ENCODE results near the gene AKT1. TPM values are rescaled to one million over a fixed set of nuclear protein-coding genes. Genes with fewer than 3 reads are reported as not detected.

AKT1 gene
- total and polyA plus RNA-seq, 5 experiments from 2014 or later = 8.9 to 95.7 (median 33.4) TPM

GRCh38 chr14:104794099-104794498 lies 1.4 kb downstream of the AKT1 start:
- ATAC-seq (peak; percentile 26 to 43), DNase-seq (peak in 7 of 10 donors; percentile 13 to 47 (median 38))
- H3K9me3 Mint-ChIP-seq = no peaks in the 10 kb centered on the region
- peak overlapping the region; percentile 76 to 93 (median 89) for H3K4me3 Mint-ChIP-seq
- peaks cover 14 to 58% (median 50%) of the 10 kb centered on the region in 4 donors for H3K4me1 Mint-ChIP-seq
- H3K27ac Mint-ChIP-seq = peak overlapping the region; percentile 77 to 92 (median 87)
- POLR2A ChIA-PET = interaction anchor here (0.9 to 1.7 kb wide), 4 partner anchors 9 to 41 kb away, joined by 3 to 7 read pairs (median 5); partner anchors contain the start of gene SIVA1
- peaks cover 0 to 3% (median 0%) of the 10 kb centered on the region in 3 donors for H3K36me3 Mint-ChIP-seq
- H3K27me3 Mint-ChIP-seq = no peaks in the 10 kb centered on the region

GRCh38 chr14:104793703-104793959 lies 1.9 kb downstream of the AKT1 start:
- DNase-seq (no peak), ATAC-seq (no peak)
- Mint-ChIP-seq H3K9me3 (no peaks in the 10 kb centered on the region), H3K4me1 (peaks cover 14 to 53% (median 46%) of the 10 kb centered on the region in 4 donors), H3K4me3 (peak overlapping the region; percentile 76 to 93 (median 89)), H3K36me3 (peaks cover 0 to 3% (median 0%) of the 10 kb centered on the region in 3 donors), H3K27me3 (no peaks in the 10 kb centered on the region), H3K27ac (peak overlapping the region in 9 of 10 donors; percentile 10 to 92 (median 84))
- POLR2A ChIA-PET = interaction anchor here (1.7 kb wide), 1 partner anchor 32 kb away, joined by 7 read pairs; no protein-coding TSS in a partner anchor

GRCh38 chr14:104792945-104793702 lies 2.4 kb downstream of the AKT1 start:
- DNase-seq = no peak
- POLR2A ChIA-PET = interaction anchor here (1.7 kb wide), 1 partner anchor 33 kb away, joined by 7 read pairs; no protein-coding TSS in a partner anchor
- ATAC-seq = no peak
- H3K4me3 Mint-ChIP-seq = peak overlapping the region; percentile 76 to 93 (median 89)
- peaks cover 14 to 55% (median 48%) of the 10 kb centered on the region in 4 donors for H3K4me1 Mint-ChIP-seq
- no peaks in the 10 kb centered on the region for H3K9me3 Mint-ChIP-seq
- peaks cover 0 to 3% (median 0%) of the 10 kb centered on the region in 3 donors for H3K36me3 Mint-ChIP-seq
- no peaks in the 10 kb centered on the region for H3K27me3 Mint-ChIP-seq
- H3K27ac Mint-ChIP-seq = peak overlapping the region in 5 of 10 donors; percentile 10 to 92 (median 86)

- Mint-ChIP-seq H3K27me3 (no peaks in the 10 kb centered on the region), H3K36me3 (peaks cover 0 to 3% (median 0%) of the 10 kb centered on the region in 3 donors), H3K4me1 (peaks cover 15 to 56% (median 52%) of the 10 kb centered on the region in 4 donors), H3K27ac (peak overlapping the region in 1 of 10 donors; percentile 92), H3K4me3 (peak overlapping the region in 2 of 10 donors; percentile 41 to 83), H3K9me3 (no peaks in the 10 kb centered on the region)
- POLR2A ChIA-PET = interaction anchor here (0.6 to 1.2 kb wide), 2 partner anchors 8 to 17 kb away, joined by 3 read pairs; partner anchors contain the start of gene ZBTB42
- no peak for DNase-seq
- ATAC-seq = no peak
Measured at GRCh38 chr14:104792101-104792884, 3.3 kb downstream of the AKT1 start.

- Mint-ChIP-seq H3K27ac (peak overlapping the region in 3 of 10 donors; percentile 8 to 63 (median 43)), H3K36me3 (peaks cover 0 to 3% (median 0%) of the 10 kb centered on the region in 3 donors), H3K27me3 (no peaks in the 10 kb centered on the region), H3K4me3 (peak overlapping the region in 3 of 10 donors; percentile 27 to 59 (median 50)), H3K4me1 (peaks cover 17 to 55% (median 50%) of the 10 kb centered on the region in 4 donors), H3K9me3 (no peaks in the 10 kb centered on the region)
- DNase-seq = no peak
- no peak for ATAC-seq
- POLR2A ChIA-PET = interaction anchor here (0.6 to 1.2 kb wide), 2 partner anchors 9 to 16 kb away, joined by 3 read pairs; partner anchors contain the start of gene ZBTB42
Measured at GRCh38 chr14:104791425-104791824, 4.1 kb downstream of the AKT1 start.

GRCh38 chr14:104789752-104790743 lies 5.5 kb downstream of the AKT1 start:
- H3K4me1 Mint-ChIP-seq = peaks cover 16 to 59% (median 55%) of the 10 kb centered on the region in 4 donors
- H3K27ac Mint-ChIP-seq = peak overlapping the region in 2 of 10 donors; percentile 41 to 59
- H3K4me3 Mint-ChIP-seq = no peak overlapping the region
- ATAC-seq = no peak
- POLR2A ChIA-PET = no interaction called here
- DNase-seq = no peak
- H3K9me3 Mint-ChIP-seq = no peaks in the 10 kb centered on the region
- H3K36me3 Mint-ChIP-seq = peaks cover 0 to 3% (median 0%) of the 10 kb centered on the region in 3 donors
- no peaks in the 10 kb centered on the region for H3K27me3 Mint-ChIP-seq

- H3K36me3 Mint-ChIP-seq = peaks cover 0 to 3% (median 0%) of the 10 kb centered on the region in 3 donors
- H3K27ac Mint-ChIP-seq = peak overlapping the region in 2 of 10 donors; percentile 41 to 59
- no peaks in the 10 kb centered on the region for H3K9me3 Mint-ChIP-seq
- peak overlapping the region in 1 of 10 donors; percentile 34 for H3K4me3 Mint-ChIP-seq
- no peak for ATAC-seq
- POLR2A ChIA-PET = no interaction called here
- peak in 1 of 10 donors; percentile 4 for DNase-seq
- no peaks in the 10 kb centered on the region for H3K27me3 Mint-ChIP-seq
- H3K4me1 Mint-ChIP-seq = peaks cover 13 to 53% (median 49%) of the 10 kb centered on the region in 4 donors
Measured at GRCh38 chr14:104788873-104789663, 6.5 kb downstream of the AKT1 start.

- peak overlapping the region in 5 of 10 donors; percentile 18 to 50 (median 37) for H3K27ac Mint-ChIP-seq
- peaks cover 0 to 3% (median 0%) of the 10 kb centered on the region in 3 donors for H3K36me3 Mint-ChIP-seq
- peak overlapping the region in 2 of 10 donors; percentile 47 to 49 for H3K4me3 Mint-ChIP-seq
- H3K4me1 Mint-ChIP-seq = peaks cover 8 to 45% (median 41%) of the 10 kb centered on the region in 4 donors
- DNase-seq = peak in 1 of 10 donors; percentile 4
- H3K9me3 Mint-ChIP-seq = no peaks in the 10 kb centered on the region
- no peaks in the 10 kb centered on the region for H3K27me3 Mint-ChIP-seq
- no peak for ATAC-seq
- POLR2A ChIA-PET = interaction anchor here (1.4 kb wide), 1 partner anchor 12 kb away, joined by 6 read pairs; the partner anchor contains the start of gene ZBTB42
Measured at GRCh38 chr14:104788161-104788818, 7.3 kb downstream of the AKT1 start.

GRCh38 chr14:104787736-104788135 lies 7.8 kb downstream of the AKT1 start:
- no peak for ATAC-seq
- peaks cover 0 to 3% (median 0%) of the 10 kb centered on the region in 3 donors for H3K36me3 Mint-ChIP-seq
- H3K4me3 Mint-ChIP-seq = peak overlapping the region in 2 of 10 donors; percentile 47 to 49
- POLR2A ChIA-PET = interaction anchor here (1.4 kb wide), 1 partner anchor 13 kb away, joined by 6 read pairs; the partner anchor contains the start of gene ZBTB42
- no peaks in the 10 kb centered on the region for H3K27me3 Mint-ChIP-seq
- H3K27ac Mint-ChIP-seq = peak overlapping the region in 3 of 10 donors; percentile 29 to 39 (median 37)
- peak in 1 of 10 donors; percentile 4 for DNase-seq
- H3K9me3 Mint-ChIP-seq = no peaks in the 10 kb centered on the region
- H3K4me1 Mint-ChIP-seq = peaks cover 8 to 40% (median 36%) of the 10 kb centered on the region in 4 donors

Measured in naive thymus-derived CD8-positive, alpha-beta T cell (primary cell).